Neural cell (in vitro differentiated cells): Measurements from ENCODE around the gene SLC35B4. TPM values are rescaled to one million over a fixed set of nuclear protein-coding genes. Genes with fewer than 3 reads are reported as not detected.

Experiments
- H2AFZ ChIP-seq: fragments of 200-600, 300-800 bp; sonication (generic), shearing (Covaris generic); 2 replicates; pipeline ENCODE4 v1.6.0; 2014; ENCODE audit warnings: low read depth, mild to moderate bottlenecking, antibody characterized with exemption, low read length, moderate library complexity
- H3F3A ChIP-seq: fragments of 200-600 bp; shearing (Covaris generic); 2 replicates; pipeline ENCODE4 v1.6.1; 2016; ENCODE audit warnings: mild to moderate bottlenecking, moderate library complexity, mixed read lengths, antibody characterized with exemption, low read length; ENCODE audit not compliant: insufficient read depth, poor library complexity, severe bottlenecking
- H3K27ac ChIP-seq: fragments of 200-600, 300-800 bp; sonication (generic), shearing (Covaris generic); 2 replicates; pipeline ENCODE4 v1.5.1; 2014; ENCODE audit warnings: mild to moderate bottlenecking, low read length, moderate library complexity
- H3K27me3 ChIP-seq: fragments of 300-800, 200-600 bp; sonication (generic), shearing (Covaris generic); 2 replicates; pipeline ENCODE4 v1.6.0; 2014; ENCODE audit warnings: mild to moderate bottlenecking, low read depth, low read length, moderate library complexity; ENCODE audit not compliant: insufficient read depth
- H3K36me3 ChIP-seq: fragments of 300-800, 200-600 bp; sonication (generic), shearing (Covaris generic); 2 replicates; pipeline ENCODE4 v1.5.1; 2014; ENCODE audit warnings: mild to moderate bottlenecking, antibody characterized with exemption, low read length, moderate library complexity; ENCODE audit not compliant: insufficient read depth
- H3K4me2 ChIP-seq: fragments of 300-800, 200-600 bp; sonication (generic), shearing (Covaris generic); 2 replicates; pipeline ENCODE4 v1.6.0; 2014; ENCODE audit warnings: mild to moderate bottlenecking, low read length
- H3K4me3 ChIP-seq: fragments of 300-800, 200-600 bp; sonication (generic), shearing (Covaris generic); 2 replicates; pipeline ENCODE4 v1.5.1; 2014; ENCODE audit warnings: mild to moderate bottlenecking, low read length, moderate library complexity
- H3K79me2 ChIP-seq: fragments of 200-600 bp; shearing (Covaris generic); replicated peaks from 2 replicates; pipeline ENCODE4 v1.6.0; 2014; ENCODE audit warnings: mild to moderate bottlenecking, low read length, moderate library complexity; ENCODE audit not compliant: insufficient read depth
- H3K9ac ChIP-seq: fragments of 300-800, 200-600 bp; sonication (generic), shearing (Covaris generic); 2 replicates; pipeline ENCODE4 v1.6.1; 2016; ENCODE audit warnings: mild to moderate bottlenecking, low read length, mixed read lengths
- H3K9me2 ChIP-seq: fragments of 200-600 bp; shearing (Covaris generic); 2 replicates; pipeline ENCODE4 v1.6.1; 2016; ENCODE audit warnings: mild to moderate bottlenecking, low read length, mixed read lengths; ENCODE audit not compliant: insufficient read depth
- H3K9me3 ChIP-seq: fragments of 200-600, 300-800 bp; sonication (generic), shearing (Covaris generic); 2 replicates; pipeline ENCODE4 v1.6.1; 2016; ENCODE audit warnings: mild to moderate bottlenecking, mixed run types, low read length, moderate library complexity, mixed read lengths
- H4K20me1 ChIP-seq: fragments of 200-600 bp; shearing (Covaris generic); 2 replicates; pipeline ENCODE4 v1.6.1; 2016; ENCODE audit warnings: mild to moderate bottlenecking, mixed run types; ENCODE audit not compliant: insufficient read depth
- EP300 ChIP-seq: fragments of 450-650 bp; conservative IDR thresholded peaks from 2 replicates; pipeline ENCODE4 v1.6.1; 2014; ENCODE audit warnings: antibody characterized with exemption, mild to moderate bottlenecking, moderate library complexity; ENCODE audit not compliant: poor library complexity, severe bottlenecking
- EZH2 ChIP-seq: fragments of 200-600, 300-800 bp; shearing (Covaris generic), sonication (generic); IDR thresholded peaks from 2 replicates; pipeline ENCODE4 v1.6.1; 2014; ENCODE audit warnings: antibody characterized with exemption, low read length, borderline replicate concordance, mild to moderate bottlenecking; ENCODE audit not compliant: insufficient read depth, poor library complexity, severe bottlenecking
- MXI1 ChIP-seq: fragments of 450-650 bp; conservative IDR thresholded peaks from 2 replicates; pipeline ENCODE4 v1.6.1; 2014; ENCODE audit warnings: antibody characterized with exemption, mild to moderate bottlenecking; ENCODE audit not compliant: poor library complexity, severe bottlenecking
- POLR2AphosphoS5 ChIP-seq: IDR thresholded peaks from 2 replicates; pipeline ENCODE4 v1.6.1; 2012
- RAD21 ChIP-seq: fragments of 450-650 bp; conservative IDR thresholded peaks from 2 replicates; pipeline ENCODE4 v1.6.1; 2014; ENCODE audit warnings: antibody characterized with exemption, mild to moderate bottlenecking, moderate library complexity
- SMC3 ChIP-seq: fragments of 450-650 bp; conservative IDR thresholded peaks from 2 replicates; pipeline ENCODE4 v1.6.1; 2014; ENCODE audit warnings: antibody characterized with exemption, mild to moderate bottlenecking, moderate library complexity; ENCODE audit not compliant: poor library complexity
- TAF1 ChIP-seq: IDR thresholded peaks from 2 replicates; pipeline ENCODE4 v1.6.1; 2012; ENCODE audit warnings: low read depth
- polyA plus RNA-seq: library from polyadenylated mRNA; depleted of rRNA; stranded (reverse); fragments of >200 nt; gene quantifications from 2 replicates; pipeline ENCODE4 v1.2.3, GENCODE V29; 2014
- TF ChIP-seq, protein P1 (sequence below): fragments of 450-650 bp; IDR thresholded peaks from 2 replicates; pipeline ENCODE4 v1.5.1; 2014; ENCODE audit warnings: antibody characterized with exemption, mild to moderate bottlenecking, moderate library complexity; ENCODE audit not compliant: poor library complexity, severe bottlenecking
- TF ChIP-seq, protein P2 (sequence below): IDR thresholded peaks from 2 replicates; pipeline ENCODE4 v1.6.1; 2012; ENCODE audit warnings: borderline replicate concordance

The SLC35B4 gene
- polyA plus RNA-seq, 1 donor from 2014 or later = 30.1 TPM

DNA sequence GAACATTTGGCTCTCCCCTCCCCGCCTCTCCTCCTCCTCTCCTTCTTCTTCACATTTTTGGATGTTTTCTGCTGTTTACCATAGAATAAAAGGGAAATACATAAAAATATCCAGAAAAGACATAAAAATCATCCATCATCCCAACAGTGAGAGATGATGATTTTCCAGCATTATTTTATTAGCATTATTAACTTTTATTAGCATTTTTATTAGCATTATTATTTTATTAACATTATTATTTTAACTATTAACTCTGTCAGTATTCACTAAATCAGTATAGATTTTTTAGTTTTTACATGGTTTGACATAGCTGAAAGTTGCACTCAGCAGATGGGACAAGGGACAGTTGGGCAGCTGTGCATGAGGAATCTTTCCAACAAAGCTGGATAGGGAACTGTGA is 16.2 kb upstream of the SLC35B4 start:
- no peaks in the 10 kb centered on the region for H3F3A ChIP-seq
- TF ChIP-seq, protein P1, sequence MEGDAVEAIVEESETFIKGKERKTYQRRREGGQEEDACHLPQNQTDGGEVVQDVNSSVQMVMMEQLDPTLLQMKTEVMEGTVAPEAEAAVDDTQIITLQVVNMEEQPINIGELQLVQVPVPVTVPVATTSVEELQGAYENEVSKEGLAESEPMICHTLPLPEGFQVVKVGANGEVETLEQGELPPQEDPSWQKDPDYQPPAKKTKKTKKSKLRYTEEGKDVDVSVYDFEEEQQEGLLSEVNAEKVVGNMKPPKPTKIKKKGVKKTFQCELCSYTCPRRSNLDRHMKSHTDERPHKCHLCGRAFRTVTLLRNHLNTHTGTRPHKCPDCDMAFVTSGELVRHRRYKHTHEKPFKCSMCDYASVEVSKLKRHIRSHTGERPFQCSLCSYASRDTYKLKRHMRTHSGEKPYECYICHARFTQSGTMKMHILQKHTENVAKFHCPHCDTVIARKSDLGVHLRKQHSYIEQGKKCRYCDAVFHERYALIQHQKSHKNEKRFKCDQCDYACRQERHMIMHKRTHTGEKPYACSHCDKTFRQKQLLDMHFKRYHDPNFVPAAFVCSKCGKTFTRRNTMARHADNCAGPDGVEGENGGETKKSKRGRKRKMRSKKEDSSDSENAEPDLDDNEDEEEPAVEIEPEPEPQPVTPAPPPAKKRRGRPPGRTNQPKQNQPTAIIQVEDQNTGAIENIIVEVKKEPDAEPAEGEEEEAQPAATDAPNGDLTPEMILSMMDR = no peak
- TF ChIP-seq, protein P2, sequence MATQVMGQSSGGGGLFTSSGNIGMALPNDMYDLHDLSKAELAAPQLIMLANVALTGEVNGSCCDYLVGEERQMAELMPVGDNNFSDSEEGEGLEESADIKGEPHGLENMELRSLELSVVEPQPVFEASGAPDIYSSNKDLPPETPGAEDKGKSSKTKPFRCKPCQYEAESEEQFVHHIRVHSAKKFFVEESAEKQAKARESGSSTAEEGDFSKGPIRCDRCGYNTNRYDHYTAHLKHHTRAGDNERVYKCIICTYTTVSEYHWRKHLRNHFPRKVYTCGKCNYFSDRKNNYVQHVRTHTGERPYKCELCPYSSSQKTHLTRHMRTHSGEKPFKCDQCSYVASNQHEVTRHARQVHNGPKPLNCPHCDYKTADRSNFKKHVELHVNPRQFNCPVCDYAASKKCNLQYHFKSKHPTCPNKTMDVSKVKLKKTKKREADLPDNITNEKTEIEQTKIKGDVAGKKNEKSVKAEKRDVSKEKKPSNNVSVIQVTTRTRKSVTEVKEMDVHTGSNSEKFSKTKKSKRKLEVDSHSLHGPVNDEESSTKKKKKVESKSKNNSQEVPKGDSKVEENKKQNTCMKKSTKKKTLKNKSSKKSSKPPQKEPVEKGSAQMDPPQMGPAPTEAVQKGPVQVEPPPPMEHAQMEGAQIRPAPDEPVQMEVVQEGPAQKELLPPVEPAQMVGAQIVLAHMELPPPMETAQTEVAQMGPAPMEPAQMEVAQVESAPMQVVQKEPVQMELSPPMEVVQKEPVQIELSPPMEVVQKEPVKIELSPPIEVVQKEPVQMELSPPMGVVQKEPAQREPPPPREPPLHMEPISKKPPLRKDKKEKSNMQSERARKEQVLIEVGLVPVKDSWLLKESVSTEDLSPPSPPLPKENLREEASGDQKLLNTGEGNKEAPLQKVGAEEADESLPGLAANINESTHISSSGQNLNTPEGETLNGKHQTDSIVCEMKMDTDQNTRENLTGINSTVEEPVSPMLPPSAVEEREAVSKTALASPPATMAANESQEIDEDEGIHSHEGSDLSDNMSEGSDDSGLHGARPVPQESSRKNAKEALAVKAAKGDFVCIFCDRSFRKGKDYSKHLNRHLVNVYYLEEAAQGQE = no peak
- TF ChIP-seq SMC3 (no peak), RAD21 (no peak), TAF1 (no peak), POLR2AphosphoS5 (no peak), MXI1 (no peak), EZH2 (no peak), EP300 (no peak)

DNA sequence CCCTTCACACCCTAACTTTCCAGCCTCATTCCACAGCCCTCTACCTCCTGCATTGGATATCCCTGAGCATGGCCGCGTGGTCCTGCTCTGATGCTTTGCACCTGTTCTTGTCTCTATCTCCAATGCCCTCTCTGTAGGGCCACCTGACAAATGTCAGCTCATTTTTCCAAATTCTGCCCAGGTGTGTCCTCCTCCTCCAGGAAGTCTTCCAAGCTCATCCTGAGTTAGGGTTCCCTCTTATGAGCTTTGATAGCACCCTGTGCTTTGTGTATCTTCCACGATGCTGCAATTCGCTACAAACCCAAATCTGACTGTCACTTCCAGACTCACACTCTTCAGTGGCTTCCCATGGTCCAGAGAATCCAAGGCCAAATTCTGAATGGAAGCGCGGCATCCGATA is 14.7 kb upstream of the SLC35B4 start:
- Histone ChIP-seq H4K20me1 (no peaks in the 10 kb centered on the region), H3K9me3 (no peaks in the 10 kb centered on the region), H3F3A (no peaks in the 10 kb centered on the region), H3K4me2 (no peak overlapping the region), H3K27me3 (no peaks in the 10 kb centered on the region), H3K36me3 (no peaks in the 10 kb centered on the region), H3K4me3 (no peak overlapping the region), H3K9ac (no peak overlapping the region), H3K27ac (no peak overlapping the region), H3K9me2 (no peaks in the 10 kb centered on the region), H3K79me2 (no peaks in the 10 kb centered on the region), H2AFZ (no peak overlapping the region)
- TF ChIP-seq EZH2 = no peak
- TF ChIP-seq, protein P2 = no peak
- no peak for TF ChIP-seq TAF1
- TF ChIP-seq SMC3 = no peak
- no peak for TF ChIP-seq MXI1
- TF ChIP-seq, protein P1 = no peak
- TF ChIP-seq RAD21 = no peak
- TF ChIP-seq POLR2AphosphoS5 = no peak

More for the DNA sequence above, 16.2 kb upstream of the SLC35B4 start:
- no peaks in the 10 kb centered on the region for H3K27me3 ChIP-seq
- H3K9ac ChIP-seq = no peak overlapping the region
- H3K79me2 ChIP-seq = no peaks in the 10 kb centered on the region
- H3K4me3 ChIP-seq = no peak overlapping the region
- no peaks in the 10 kb centered on the region for H3K36me3 ChIP-seq
- H4K20me1 ChIP-seq = no peaks in the 10 kb centered on the region
- no peaks in the 10 kb centered on the region for H3K9me2 ChIP-seq
- H2AFZ ChIP-seq = no peak overlapping the region
- H3K4me2 ChIP-seq = no peak overlapping the region
- H3K9me3 ChIP-seq = no peaks in the 10 kb centered on the region
- H3K27ac ChIP-seq = no peak overlapping the region
